HepG2 (cell line): ENCODE measurements around the gene ING5. TPM values are rescaled to one million over a fixed set of nuclear protein-coding genes. Genes with fewer than 3 reads are reported as not detected.

Experiments used
- BCL3 ChIP-seq: sonication (generic); formaldehyde crosslinking; IDR thresholded peaks from 2 replicates; pipeline ENCODE4 v1.5.1; 2020; ENCODE audit warnings: mild to moderate bottlenecking, missing genetic modification reagents, moderate library complexity
- BHLHE40 ChIP-seq: IDR thresholded peaks from 2 replicates; pipeline ENCODE4 v1.6.1; 2011; ENCODE audit warnings: low read length, improper control_type of control experiment
- EEA1 ChIP-seq: sonication (generic); formaldehyde crosslinking; IDR thresholded peaks from 2 replicates; pipeline ENCODE4 v1.5.1; 2020; ENCODE audit warnings: mild to moderate bottlenecking, missing genetic modification reagents, borderline replicate concordance
- FOXC1 ChIP-seq: sonication (generic); formaldehyde crosslinking; IDR thresholded peaks from 2 replicates; pipeline ENCODE4 v1.8.0; 2022; ENCODE audit warnings: mild to moderate bottlenecking, missing genetic modification reagents, borderline replicate concordance
- IRF9 ChIP-seq: sonication (generic); formaldehyde crosslinking; IDR thresholded peaks from 2 replicates; pipeline ENCODE4 v1.8.0; 2022; ENCODE audit warnings: missing genetic modification reagents, mild to moderate bottlenecking, borderline replicate concordance
- ISL2 ChIP-seq: sonication (generic); formaldehyde crosslinking; IDR thresholded peaks from 2 replicates; pipeline ENCODE4 v1.5.0; 2020; ENCODE audit warnings: missing genetic modification reagents
- MTA3 ChIP-seq: sonication (generic); formaldehyde crosslinking; IDR thresholded peaks from 2 replicates; pipeline ENCODE4 v1.4.0; 2020; ENCODE audit warnings: missing genetic modification reagents
- NFKBIZ ChIP-seq: IDR thresholded peaks from 2 replicates; pipeline ENCODE4 v1.6.1; 2018; ENCODE audit warnings: missing genetic modification reagents, missing compliant biosample characterization
- RAD21 ChIP-seq: fragments of 450-650 bp; formaldehyde crosslinking; IDR thresholded peaks from 2 replicates; pipeline ENCODE4 v1.5.0; 2020; ENCODE audit warnings: mild to moderate bottlenecking
- SRY ChIP-seq: sonication (generic); formaldehyde crosslinking; IDR thresholded peaks from 2 replicates; pipeline ENCODE4 v1.8.0; 2022; ENCODE audit warnings: mild to moderate bottlenecking, missing genetic modification reagents
- SSRP1 ChIP-seq: IDR thresholded peaks from 2 replicates; pipeline ENCODE4 v1.6.1; 2016; ENCODE audit warnings: control low read depth
- ZBTB3 ChIP-seq: sonication (generic); formaldehyde crosslinking; IDR thresholded peaks from 2 replicates; pipeline ENCODE4 v1.4.0; 2020; ENCODE audit warnings: low read depth, mild to moderate bottlenecking, moderate library complexity, missing genetic modification reagents, borderline replicate concordance
- ZNF136 ChIP-seq: sonication (generic); formaldehyde crosslinking; IDR thresholded peaks from 2 replicates; pipeline ENCODE4 v1.8.1; 2022; ENCODE audit warnings: low read depth, mild to moderate bottlenecking, moderate library complexity, missing genetic modification reagents
- ZNF326 ChIP-seq: sonication (generic); formaldehyde crosslinking; IDR thresholded peaks from 2 replicates; pipeline ENCODE4 v1.4.0; 2020; ENCODE audit warnings: missing genetic modification reagents, borderline replicate concordance
- ZNF432 ChIP-seq: sonication (generic); formaldehyde crosslinking; IDR thresholded peaks from 2 replicates; pipeline ENCODE4 v1.5.0; 2020; ENCODE audit warnings: missing genetic modification reagents, mild to moderate bottlenecking, borderline replicate concordance
- ZNF530 ChIP-seq: sonication (generic); formaldehyde crosslinking; IDR thresholded peaks from 2 replicates; pipeline ENCODE4 v1.5.0; 2020; ENCODE audit warnings: low read depth, mild to moderate bottlenecking, missing genetic modification reagents
- ZNF557 ChIP-seq: sonication (generic); formaldehyde crosslinking; IDR thresholded peaks from 2 replicates; pipeline ENCODE4 v1.4.0; 2020; ENCODE audit warnings: missing genetic modification reagents
- ZNF567 ChIP-seq: sonication (generic); formaldehyde crosslinking; IDR thresholded peaks from 2 replicates; pipeline ENCODE4 v1.8.1; 2023; ENCODE audit warnings: mild to moderate bottlenecking, missing genetic modification reagents, borderline replicate concordance
- ZNF572 ChIP-seq: sonication (generic); formaldehyde crosslinking; IDR thresholded peaks from 2 replicates; pipeline ENCODE4 v1.5.1; 2020; ENCODE audit warnings: mild to moderate bottlenecking, missing genetic modification reagents
- ZZZ3 ChIP-seq: sonication (generic); formaldehyde crosslinking; IDR thresholded peaks from 2 replicates; pipeline ENCODE4 v1.4.0; 2020; ENCODE audit warnings: missing genetic modification reagents, mild to moderate bottlenecking, borderline replicate concordance
- polyA plus RNA-seq, 8 experiments: library from polyadenylated mRNA; depleted of rRNA in 3 of 8; stranded (reverse) in 7 of 8; unstranded in 1 of 8; fragments of >200 nt; fragmentation: Illumina TruSeq in 4 of 8; extraction: Trizol in 4 of 8; gene quantifications; 2 replicates each; pipeline versions ENCODE4 v1.2.1 to v1.2.3, GENCODE V29; 2011 to 2016; ENCODE audit warnings: low read depth in 4 of 8, missing spikeins in 1 of 8, mixed read lengths in 1 of 8; ENCODE audit not compliant: insufficient read depth in 1 of 8
- total RNA-seq, 5 experiments: library from RNA; depleted of rRNA; stranded (reverse); fragments of >200 nt; fragmentation: Illumina TruSeq; extraction: Trizol; gene quantifications; 2 replicates each; pipeline ENCODE4 v1.2.3, GENCODE V29; 2016; ENCODE audit warnings: low read depth in 1 of 5
- TF ChIP-seq, protein P1 (sequence below): IDR thresholded peaks from 2 replicates; pipeline ENCODE4 v1.6.1; 2016; ENCODE audit warnings: low read depth, borderline replicate concordance
- TF ChIP-seq, protein P2 (sequence below): sonication (generic); formaldehyde crosslinking; conservative IDR thresholded peaks from 2 replicates; pipeline ENCODE4 v1.8.0; 2022; ENCODE audit warnings: missing genetic modification reagents
- TF ChIP-seq, protein P3 (sequence below): sonication (generic); IDR thresholded peaks from 2 replicates; pipeline ENCODE4 v1.6.1; 2016; ENCODE audit warnings: low read depth, borderline replicate concordance
- TF ChIP-seq, protein P4 (sequence below): sonication (generic); formaldehyde crosslinking; conservative IDR thresholded peaks from 2 replicates; pipeline ENCODE4 v1.4.0; 2020; ENCODE audit warnings: missing genetic modification reagents

The ING5 gene
- total and polyA plus RNA-seq, 2 of the 13 experiments (the other 11 are each of a cell fraction or from before 2014, with no cell fraction given), result 61.9 to 71.9 TPM

DNA sequence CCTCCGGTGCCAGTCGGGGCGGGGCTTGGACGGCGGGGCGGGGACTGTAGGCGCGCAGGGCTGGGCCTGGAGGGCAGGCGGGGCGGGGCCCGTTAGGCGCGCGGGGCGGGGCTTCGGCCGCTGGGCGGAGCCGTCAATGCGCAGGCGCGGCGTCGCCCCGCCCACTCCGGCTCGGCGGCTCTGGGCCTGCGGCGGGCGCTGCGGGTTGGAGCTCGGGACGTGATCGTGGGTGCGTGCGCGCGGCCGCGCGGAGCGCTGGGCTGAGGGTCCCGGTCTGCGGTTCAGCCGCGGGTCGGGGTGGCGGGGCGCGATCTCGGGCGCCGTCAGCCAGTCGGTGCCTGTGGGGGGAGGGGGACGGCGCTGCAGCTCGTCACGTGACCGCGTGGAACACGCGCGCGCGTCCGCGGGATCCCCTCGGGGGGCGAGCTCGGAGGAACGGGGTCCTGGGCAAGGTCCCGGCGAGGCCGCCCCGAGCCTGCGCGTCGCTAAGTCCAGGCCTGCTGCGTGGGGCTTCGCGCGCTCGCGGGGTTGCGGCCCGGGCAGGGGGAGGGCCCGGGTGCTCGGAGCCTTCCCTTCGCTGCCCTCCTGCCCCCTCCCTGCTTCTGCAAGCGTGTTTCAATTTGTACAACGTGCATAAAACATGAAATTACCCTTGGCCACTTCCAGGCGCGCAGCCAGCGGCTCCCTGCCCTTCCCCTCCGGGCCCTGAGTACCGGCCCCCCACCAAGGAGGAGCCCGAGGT lies 32.8 kb downstream of the ING5 start, which contains the start of gene D2HGDH (continued):
- TF ChIP-seq ZNF326 (no peak), FOXC1 (CRISPR knock-in tag) (no peak), ZNF432 (CRISPR knock-in tag) (no peak), BCL3 (CRISPR knock-in tag) (no peak), ZNF572 (CRISPR knock-in tag) (no peak), SSRP1 (CRISPR knock-in tag) (no peak), ISL2 (CRISPR knock-in tag) (0 out of 2 replicates have a peak, but pooled peaks have one; percentile 19), IRF9 (CRISPR knock-in tag) (peak; percentile 83; the same call in 1 of the 2 replicates), MTA3 (CRISPR knock-in tag) (no peak), BHLHE40 (peak; percentile 94), ZNF567 (CRISPR knock-in tag) (peak; percentile 82; the same call in 1 of the 2 replicates), ZNF557 (CRISPR knock-in tag) (peak; percentile 64; the same call in 1 of the 2 replicates), ZNF530 (no peak), ZZZ3 (CRISPR knock-in tag) (peak; percentile 66; the same call in 1 of the 2 replicates), SRY (CRISPR knock-in tag) (no peak; the same call in 1 of the 2 replicates), EEA1 (CRISPR knock-in tag) (peak; percentile 97), ZBTB3 (CRISPR knock-in tag) (no peak; the same call in 1 of the 2 replicates), ZNF136 (CRISPR knock-in tag) (no peak), NFKBIZ (CRISPR knock-in tag) (no peak), RAD21 (peak; percentile 64)
- TF ChIP-seq, protein P1, sequence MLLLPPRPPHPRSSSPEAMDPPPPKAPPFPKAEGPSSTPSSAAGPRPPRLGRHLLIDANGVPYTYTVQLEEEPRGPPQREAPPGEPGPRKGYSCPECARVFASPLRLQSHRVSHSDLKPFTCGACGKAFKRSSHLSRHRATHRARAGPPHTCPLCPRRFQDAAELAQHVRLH (CRISPR knock-in tag), result no peak
- TF ChIP-seq, protein P2, sequence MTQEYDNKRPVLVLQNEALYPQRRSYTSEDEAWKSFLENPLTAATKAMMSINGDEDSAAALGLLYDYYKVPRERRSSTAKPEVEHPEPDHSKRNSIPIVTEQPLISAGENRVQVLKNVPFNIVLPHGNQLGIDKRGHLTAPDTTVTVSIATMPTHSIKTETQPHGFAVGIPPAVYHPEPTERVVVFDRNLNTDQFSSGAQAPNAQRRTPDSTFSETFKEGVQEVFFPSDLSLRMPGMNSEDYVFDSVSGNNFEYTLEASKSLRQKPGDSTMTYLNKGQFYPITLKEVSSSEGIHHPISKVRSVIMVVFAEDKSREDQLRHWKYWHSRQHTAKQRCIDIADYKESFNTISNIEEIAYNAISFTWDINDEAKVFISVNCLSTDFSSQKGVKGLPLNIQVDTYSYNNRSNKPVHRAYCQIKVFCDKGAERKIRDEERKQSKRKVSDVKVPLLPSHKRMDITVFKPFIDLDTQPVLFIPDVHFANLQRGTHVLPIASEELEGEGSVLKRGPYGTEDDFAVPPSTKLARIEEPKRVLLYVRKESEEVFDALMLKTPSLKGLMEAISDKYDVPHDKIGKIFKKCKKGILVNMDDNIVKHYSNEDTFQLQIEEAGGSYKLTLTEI, result no peak
- TF ChIP-seq, protein P3, sequence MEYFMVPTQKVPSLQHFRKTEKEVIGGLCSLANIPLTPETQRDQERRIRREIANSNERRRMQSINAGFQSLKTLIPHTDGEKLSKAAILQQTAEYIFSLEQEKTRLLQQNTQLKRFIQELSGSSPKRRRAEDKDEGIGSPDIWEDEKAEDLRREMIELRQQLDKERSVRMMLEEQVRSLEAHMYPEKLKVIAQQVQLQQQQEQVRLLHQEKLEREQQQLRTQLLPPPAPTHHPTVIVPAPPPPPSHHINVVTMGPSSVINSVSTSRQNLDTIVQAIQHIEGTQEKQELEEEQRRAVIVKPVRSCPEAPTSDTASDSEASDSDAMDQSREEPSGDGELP, result no peak
- TF ChIP-seq, protein P4, sequence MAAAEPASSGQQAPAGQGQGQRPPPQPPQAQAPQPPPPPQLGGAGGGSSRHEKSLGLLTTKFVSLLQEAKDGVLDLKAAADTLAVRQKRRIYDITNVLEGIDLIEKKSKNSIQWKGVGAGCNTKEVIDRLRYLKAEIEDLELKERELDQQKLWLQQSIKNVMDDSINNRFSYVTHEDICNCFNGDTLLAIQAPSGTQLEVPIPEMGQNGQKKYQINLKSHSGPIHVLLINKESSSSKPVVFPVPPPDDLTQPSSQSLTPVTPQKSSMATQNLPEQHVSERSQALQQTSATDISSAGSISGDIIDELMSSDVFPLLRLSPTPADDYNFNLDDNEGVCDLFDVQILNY (CRISPR knock-in tag), result no peak
